Measurements from ENCODE around the gene LDLRAD3.
A peak's percentile ranks its signal among the peaks of the same experiment; 100 is the strongest.

Gene LDLRAD3

DNA sequence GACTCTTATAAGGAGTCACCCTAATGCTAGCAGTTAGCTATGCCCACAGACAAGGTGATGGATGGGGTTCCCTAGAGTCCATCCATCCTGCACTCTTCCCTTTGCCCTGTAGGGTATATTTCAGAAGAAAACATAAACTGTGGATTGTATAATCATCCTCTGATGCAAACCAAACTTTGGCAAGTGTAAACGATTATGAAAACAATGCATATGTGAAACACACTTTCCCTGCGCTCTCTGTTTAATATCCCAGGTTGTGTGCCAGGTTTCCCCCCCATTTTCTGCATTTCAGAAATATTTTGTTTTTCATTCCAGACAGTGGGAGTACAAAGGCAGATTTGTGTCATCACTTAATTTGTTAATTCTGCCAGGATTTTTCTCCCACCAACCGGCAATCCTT, 110.0 kb downstream of the LDLRAD3 start:
- no peak for DNase-seq

DNA sequence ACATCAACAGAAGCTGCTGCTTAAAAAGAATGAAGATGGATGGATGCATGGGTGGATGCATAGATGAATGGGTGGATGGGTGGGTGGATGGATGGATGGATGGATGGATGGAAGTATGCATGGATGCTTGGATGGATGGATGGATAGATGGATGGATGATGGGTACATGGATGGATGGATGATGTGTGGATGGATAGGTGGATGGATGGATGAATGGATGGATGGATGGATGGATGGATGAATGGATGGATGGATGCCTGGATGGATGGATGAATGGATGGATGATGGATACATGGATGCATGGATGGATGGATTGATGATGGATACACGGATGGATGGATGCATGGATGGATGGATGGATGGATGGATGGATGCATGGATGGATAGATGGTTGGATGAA, 110.8 kb downstream of the LDLRAD3 start:
- DNase-seq: no peak

DNA sequence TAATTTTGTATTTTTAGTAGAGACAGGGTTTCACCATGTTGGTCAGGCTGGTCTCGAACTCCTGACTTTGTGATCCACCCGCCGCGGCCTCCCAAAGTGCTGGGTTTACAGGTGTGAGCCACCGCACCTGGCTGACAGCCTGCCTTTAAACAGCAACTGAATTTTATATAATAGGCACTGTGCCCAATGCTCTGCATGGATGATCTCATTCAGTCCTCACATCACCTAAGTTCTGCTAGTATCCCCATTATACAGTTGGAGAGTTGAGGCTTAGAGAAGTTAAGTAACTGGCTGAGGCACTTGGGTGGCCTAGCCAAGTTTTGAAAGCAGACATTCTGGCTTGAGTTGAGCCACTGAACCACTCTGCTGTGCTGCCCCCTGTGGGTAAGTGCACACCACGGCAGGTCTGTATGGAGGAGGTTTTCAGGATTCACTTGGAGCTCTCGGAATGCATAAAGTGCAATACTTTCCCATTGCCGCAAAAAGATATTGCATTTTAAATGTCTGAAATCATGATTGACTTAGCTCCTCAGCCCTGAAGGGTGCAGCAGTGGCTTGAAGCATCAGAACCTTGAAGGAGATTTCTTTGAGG, 112.4 kb downstream of the LDLRAD3 start:
- DNase-seq: peak; percentile 46

DNA sequence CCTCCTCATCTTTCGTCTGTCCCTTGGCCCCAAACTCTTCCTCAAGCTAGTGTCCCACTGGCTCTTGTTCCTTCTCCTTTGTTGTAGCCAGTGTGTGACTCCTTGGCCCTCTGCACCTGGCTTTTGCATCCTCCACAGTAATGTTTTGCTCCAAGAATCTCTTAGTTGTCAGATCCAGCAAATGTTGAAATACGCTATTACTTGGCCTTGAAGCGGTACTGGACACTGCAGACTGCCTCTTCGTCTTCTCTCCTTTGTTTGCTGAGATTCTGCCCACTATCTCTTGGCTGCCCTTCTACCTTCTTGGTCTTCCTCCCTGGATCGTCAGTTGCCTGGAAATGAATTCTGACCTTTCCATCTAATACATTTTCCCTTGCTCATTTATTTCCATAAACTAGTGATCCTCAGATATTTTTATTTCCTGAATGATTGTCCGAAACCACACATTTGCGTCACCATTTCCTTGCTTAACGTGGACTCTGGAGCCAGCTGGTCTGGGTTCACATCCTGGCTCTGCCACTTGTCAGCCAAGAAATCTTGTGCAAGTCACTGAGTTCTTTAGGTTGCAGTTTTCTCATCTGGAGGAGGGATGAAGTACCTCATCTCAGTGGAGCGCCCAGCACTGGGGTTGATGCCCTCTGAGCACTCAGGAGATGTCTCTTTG, 113.6 kb downstream of the LDLRAD3 start:
- DNase-seq: no peak

DNA sequence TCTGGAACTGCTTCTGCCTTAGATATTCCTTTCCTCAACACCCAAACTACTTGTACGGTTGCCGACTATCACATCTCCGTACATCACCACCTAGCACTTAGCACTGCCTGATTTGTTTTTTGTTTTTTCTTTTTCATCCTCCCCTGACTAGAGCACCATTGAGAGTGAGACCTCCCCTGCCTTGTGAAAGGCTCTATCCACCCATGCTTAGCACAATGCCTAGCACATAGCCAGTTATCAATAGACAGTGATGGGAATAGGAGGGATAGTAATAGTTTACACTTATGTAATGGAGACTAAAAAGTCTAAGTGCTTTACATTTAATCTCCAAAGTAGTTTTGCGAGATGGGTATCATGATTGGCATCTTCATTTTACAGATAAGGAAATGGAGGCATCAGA, 115.8 kb downstream of the LDLRAD3 start:
- DNase-seq: no peak

DNA sequence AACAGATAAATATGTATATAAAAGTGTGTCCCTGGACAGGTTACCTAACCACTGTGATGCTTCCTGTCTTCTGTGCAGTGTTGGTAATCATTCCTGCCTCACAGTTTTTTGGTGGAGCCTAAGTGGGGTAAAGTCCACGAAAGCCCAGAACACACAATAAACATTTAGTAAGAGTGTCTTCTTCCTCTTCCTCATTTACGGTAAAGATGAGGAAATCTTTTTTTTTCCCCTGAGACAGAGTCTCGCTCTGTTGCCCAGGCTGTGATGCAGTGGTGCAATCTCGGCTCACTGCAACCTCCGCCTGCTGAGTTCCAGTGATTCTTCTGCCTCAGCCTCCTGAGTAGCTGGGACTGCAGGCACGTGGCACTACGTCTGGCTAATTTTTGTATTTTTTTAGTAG, 117.1 kb downstream of the LDLRAD3 start:
- DNase-seq: no peak

DNA sequence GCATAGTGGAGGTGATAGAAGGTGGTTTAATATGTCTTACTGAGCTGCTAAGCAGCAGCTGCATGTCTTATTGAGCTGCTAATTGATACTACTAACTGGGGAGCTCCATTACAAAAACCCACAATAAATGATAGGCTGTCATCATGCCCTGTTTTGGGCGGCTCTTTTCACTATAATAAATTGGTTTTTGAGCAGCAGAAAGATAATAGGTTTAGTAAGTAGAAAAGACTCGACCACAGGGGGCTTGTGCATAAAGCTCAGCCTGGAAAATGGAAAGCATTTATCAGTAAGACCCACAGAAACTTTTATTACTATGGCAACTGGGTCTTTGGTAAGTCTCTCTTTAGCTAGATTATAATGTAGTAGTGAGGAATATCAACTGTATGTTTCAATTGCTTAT, 117.6 kb downstream of the LDLRAD3 start:
- no peak for DNase-seq

DNA sequence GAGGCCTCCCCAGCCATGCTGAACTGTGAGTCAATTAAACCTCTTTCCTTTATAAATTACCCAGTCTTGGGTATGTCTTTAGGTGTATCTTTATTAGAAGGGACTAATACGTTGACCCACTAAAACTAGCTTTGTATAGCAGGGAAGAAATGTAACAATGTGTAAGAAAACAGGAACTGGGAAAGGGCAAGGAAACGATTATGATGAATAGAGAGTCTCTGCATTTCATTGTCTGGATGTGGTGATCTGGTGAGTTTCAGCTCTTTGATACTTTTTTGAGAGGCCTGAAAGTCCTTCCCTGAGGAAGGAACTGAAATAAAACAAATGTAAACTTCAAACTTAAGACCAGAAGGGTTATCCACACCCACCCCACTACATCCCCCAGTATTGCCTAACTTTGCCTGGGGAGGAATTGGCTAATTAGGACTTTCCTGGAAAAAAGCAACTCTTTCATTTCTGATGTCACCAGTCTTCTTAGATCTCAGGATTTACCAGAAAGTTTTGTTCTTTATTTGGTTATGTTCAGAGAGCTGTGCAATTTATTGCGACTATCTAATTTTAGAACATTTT, 119.0 kb downstream of the LDLRAD3 start:
- DNase-seq: no peak

DNA sequence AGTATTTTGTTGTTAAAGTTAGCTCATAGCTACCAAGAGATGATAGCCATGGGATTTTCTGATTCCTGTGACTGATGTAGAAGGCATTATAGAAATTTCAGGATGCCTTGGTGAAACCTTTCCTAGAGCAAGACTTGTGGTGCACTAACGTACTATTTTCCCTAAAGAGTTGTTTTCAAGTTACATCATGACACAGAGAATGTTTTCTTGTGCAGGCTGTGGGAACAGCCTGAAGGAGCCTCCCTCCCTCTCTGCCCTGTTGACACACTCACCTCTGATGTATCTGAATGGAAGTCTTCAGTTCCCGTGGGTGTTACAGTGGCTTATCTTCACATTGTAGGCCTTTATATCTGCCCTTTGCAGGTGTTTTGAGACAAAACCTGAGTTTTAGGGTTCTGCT, 121.6 kb downstream of the LDLRAD3 start:
- DNase-seq: no peak

DNA sequence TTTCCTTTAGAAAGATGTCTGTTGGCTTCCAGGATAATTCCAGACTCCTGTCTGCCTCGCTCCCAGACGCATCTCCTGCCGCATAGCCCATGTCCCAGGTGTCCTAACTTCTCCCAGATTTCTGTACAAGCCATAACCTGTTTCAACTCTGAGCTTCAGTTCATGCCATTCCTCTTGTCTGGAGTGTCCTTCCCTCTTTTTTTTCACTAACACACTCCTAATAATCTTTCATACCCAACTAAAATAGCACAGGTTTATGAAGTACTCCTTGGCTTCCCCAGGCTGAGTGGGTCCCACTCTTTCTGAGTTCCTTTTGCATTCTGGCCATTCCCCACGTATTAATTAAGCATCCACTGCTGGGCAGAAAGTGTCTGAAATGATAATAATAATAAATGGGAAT, 123.0 kb downstream of the LDLRAD3 start:
- no peak for DNase-seq

DNA sequence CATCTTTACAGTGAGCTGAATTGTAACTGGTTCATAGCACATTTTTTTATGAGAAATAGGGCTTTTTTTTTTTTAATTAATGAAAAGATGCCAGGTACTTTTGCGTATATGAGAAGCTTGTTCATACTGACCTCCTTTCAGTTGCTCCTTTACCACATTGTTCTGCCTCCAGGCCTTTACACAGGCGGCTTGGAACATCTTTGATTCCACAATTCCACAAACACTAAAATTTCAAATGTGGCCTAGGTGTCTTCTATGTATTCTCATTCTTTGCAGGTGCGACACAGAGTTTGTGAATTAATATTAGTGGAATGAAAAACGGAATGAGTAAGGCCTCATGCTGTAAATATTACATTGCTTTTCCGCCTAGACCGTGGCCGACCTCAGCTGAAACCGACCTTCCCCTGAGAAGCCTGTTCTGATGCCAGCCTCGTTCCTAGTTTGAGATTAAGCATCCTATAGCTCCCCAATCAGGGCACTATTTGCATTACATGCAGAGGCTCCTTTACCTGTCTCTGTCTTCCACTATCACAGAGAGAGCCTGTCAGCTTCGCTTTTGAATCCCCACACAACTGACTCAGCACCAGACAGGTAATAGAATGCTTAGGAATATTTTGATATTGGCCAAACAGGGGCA, 125.8 kb downstream of the LDLRAD3 start:
- no peak for DNase-seq

DNA sequence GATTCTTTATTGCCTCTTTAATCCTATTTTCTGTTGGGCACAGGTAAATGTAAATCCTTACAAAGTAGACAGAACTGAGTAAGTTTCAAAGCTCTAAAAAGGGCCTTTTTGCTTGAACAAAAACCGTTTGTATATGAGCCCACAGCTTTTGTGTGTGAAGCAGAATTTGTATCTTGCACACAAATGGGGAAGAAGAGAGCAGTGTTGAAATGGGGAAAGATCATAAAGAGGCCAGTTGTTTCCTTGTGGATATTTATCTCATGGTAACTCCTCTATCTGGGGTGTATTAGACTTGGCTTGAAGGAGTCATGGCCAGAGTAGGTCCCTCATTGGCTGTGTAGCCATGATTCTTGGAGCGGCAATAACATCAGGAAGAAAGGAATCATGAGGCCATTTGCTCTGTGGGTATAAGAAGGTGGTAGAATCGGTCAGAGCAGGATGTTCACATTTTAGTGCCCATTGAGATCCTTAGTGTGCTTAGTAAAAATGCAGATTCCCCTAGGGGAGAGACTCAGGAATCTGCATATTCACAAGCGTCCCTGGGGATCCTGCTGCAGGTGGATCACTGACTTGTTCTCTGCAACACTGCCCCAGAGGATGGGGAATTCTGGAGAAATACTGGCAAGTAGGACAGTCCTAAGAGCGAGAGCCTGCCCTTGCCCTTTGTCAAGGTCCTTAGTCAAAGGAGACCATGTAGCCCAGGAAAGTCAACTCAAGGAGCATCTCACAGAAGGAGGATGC, 126.5 kb downstream of the LDLRAD3 start:
- no peak for DNase-seq

DNA sequence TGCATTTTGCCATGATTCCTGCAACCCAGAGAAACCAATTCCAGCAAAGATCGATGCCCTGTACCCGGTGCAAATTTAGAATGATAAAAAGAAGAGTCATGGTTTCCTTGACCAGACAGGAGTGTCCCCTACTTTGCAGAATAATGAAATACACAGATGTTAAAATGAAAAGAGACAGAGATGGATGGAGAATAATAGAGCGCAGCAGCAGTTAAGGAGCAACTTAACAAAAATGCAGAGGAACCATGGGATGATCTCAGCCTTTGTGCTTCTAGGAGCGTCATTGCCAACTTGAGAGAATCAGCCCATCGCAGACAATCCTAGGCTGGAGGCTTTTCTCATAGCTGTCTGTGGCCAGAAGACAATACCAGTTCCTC, 127.1 kb downstream of the LDLRAD3 start:
- no peak for DNase-seq

DNA sequence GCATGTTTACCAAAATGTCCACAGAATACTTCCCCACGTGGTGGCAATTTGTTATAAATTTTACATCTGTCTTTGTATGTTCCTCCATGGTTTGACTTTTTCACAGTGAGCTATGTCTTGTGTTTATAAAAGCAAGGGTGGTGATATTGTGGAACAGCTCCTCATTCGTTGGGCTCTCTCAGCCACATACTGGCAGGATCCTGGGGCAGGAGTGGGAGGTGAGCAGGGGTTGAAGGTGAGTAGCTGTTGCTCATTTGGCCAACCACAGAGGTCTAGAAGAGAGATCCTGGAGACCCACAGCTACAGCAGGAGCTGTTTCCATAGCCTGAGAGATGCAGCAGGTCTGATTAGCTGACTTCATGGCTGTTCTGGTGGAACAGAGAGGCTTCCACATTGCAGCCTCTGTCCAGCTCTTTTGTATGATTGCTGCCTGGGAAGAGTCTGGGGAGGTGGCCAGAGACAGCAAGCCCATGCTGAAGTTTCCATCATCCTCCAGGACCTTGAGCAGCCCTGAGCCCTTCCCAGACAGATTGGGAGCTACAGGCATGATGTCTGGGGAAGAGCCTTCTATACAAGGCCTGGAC, 128.1 kb downstream of the LDLRAD3 start:
- no peak for DNase-seq

DNA sequence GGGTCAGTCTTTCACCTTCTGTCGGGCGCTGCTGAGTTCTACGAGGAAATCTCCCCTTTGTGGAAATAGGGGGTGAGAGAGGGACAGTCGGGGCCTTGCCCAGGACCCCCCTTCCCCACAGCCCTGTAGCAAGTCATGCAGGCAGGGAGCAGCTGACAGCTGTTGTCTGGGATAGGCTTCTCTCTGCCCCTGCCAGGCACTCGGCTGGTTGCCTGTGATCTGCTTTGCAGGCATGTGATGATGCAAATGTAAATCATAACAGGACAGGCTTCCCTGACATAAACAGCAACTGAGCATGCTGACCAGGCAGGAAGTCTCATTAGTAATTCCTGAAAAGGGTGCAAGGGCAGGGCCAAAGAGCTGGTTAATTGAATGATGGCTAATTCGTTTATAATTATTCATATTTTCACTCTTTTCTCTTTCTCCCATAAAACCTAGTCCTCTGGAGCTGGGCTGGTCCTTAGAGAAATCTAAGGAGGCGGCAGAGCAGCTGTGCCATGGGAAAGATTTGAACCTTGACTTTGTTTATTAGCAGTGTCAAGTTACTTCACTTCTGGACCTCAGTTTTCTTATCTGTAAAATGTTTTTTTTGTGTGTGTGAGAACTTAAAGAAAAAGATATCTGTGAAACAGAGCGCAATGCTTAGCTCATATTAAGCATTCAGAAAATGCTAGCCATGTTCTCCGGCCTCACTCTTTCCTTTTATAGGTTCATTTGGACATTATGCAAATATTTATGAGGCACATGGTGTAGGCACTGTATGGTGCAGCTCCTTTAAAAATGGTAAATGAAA, 129.7 kb downstream of the LDLRAD3 start:
- peak; percentile 91 for DNase-seq

DNA sequence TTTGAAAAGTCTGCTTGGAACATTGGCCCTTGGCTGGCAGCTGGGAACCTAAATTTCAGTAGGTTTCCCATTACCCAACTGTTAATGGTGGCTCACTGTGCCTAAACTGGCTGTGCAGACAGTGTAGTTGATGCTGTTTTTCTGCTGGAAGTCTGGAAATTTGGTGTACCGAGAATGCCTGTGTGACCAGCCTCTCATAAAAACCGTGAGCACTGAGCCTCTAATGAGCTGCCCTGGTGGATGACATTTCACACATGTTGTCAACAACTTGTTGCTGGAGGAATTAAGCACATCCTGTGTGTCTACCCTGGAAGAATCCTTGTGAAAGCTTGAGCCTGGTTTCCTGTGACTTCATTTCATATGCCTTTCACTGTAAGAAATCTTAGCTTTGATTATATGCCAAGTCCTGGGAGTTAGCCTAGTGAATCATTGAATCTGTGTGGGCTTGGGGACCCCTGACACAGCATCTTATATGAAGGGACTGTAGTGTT, 131.1 kb downstream of the LDLRAD3 start:
- DNase-seq: peak; percentile 91

DNA sequence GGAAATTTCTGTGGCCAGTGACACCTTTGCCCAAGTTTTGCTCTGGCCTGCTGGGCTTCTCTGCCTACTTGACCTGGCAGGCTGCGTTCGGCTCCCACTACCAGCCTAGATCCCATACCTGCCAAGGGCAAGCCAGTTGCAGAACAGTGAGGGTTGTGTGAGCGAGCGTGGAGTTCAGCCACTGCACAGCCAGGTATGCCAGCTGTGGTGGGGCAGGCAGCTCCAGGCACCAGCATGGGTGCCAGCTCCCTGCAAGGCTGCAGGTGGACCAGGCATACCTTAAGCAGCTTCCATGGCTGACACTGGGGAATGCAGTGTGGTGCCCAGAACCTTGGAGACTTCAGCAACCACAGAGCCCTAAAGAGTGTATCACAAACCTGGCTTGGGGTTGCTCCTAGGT, 133.5 kb downstream of the LDLRAD3 start:
- no peak for DNase-seq

DNA sequence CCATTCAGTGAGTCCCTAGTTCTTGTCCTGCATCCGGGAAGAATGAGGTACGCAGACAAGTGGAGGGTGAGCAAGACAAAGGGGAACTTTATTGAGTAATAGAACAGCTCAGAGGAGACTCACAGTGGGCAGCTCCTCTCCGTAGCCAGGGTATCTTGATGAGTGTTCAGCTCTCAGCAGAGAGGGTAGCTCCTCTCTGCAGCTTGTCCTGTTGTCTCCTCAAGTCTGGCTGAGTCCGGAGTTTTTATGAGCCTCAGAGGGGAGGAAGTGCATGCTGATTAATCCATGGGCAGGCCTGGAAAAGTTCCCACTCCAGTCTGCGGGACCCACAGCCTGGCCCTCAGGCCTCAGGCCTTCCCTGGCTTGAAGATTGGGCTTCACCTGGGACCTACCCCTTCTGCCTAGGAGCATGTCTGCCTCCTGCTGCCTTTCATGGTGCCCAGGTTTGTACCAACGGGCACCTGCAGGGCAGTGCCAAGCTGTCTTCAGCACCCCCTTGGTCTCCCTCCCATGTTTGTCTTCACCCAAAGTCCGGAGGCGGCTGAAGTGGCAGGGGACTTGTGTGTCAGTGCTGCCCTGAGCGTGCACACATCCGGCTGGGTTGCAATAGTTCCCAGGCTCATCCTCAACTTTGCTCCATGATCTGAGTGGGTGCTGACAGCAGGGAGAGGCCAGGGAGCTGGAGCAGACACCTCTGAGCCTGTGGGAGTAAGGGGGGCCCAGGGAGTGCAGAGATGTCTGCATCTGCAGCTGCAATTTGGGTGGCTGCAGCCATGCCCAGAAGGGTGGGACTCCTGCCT, 134.2 kb downstream of the LDLRAD3 start:
- peak; percentile 23 for DNase-seq

DNA sequence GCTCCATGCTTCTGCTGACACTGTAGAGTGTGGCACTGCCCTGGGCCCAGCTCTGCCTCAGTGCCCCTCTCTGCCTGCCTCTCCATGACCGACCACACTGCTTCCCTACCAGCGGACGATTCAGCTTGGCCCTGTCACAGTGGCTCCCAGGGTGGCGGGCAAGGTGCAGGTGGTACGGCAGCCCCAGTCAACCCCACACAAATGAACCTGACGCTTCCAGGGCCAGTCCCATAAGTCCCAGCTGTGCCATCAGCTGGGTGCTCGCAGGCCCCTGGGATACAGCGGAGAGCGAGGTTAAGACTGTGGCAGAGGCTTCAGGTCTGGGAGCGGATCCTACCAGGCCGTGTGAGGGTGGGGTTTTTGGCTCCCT, 134.8 kb downstream of the LDLRAD3 start:
- no peak for DNase-seq

DNA sequence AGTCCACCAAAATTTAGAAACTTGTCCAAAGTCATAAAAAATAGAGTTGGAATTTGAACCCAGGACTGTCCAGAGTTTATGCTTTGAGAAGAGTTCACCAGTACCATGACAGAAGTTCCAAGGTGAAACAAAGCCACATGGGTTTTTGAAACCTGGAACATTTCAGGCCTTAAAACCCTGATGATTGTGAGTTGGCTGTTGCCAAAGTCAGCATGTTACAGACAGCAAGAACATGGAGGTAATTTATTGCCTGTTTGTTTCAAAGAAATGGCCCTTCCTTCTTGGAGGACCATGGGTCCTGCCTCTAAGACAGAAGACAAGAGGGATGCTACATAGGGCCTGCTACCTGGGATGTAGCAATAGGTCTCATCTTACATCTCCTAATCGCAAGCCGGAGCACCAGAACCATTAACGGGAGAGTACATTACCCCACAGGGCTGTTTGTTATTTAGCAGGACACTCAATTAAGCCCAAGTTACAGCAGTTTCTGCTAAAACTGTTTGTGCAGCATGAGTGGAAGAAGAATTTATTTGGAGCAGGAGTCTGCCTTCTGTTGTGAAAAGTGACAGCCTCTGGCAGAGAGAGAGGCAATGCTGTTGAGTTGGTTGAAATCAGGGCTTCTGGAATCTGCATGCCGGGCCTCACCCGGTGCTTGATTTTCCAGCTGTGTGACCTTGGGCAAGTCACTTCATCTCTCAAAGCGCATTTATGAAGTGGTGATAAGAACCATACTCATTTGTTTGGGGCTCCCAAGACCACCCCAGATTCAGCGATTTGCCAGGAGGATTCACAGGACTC, 136.2 kb downstream of the LDLRAD3 start:
- no peak for DNase-seq

All from HCEC 1CT (cell line).